Ishikawa (cell line): ENCODE results near the gene DCUN1D2.

Experiments used
- CEBPB ChIP-seq: IDR thresholded peaks from 2 replicates; pipeline ENCODE4 v1.6.1; 2012
- CREB1 ChIP-seq: IDR thresholded peaks from 2 replicates; pipeline ENCODE4 v1.6.1; 2012; ENCODE audit warnings: low read depth
- EGR1 ChIP-seq: IDR thresholded peaks from 2 replicates; pipeline ENCODE4 v1.6.1; 2012
- EP300 ChIP-seq: IDR thresholded peaks from 2 replicates; pipeline ENCODE4 v1.6.1; 2012; ENCODE audit warnings: borderline replicate concordance
- FOXM1 ChIP-seq: IDR thresholded peaks from 2 replicates; pipeline ENCODE4 v1.6.1; 2012; ENCODE audit warnings: low read depth, borderline replicate concordance
- MAX ChIP-seq: IDR thresholded peaks from 2 replicates; pipeline ENCODE4 v1.6.1; 2012
- NFIC ChIP-seq: IDR thresholded peaks from 2 replicates; pipeline ENCODE4 v1.6.1; 2012
- RAD21 ChIP-seq: IDR thresholded peaks from 2 replicates; pipeline ENCODE4 v1.6.1; 2012; ENCODE audit warnings: low read depth
- REST ChIP-seq: IDR thresholded peaks from 2 replicates; pipeline ENCODE4 v1.6.1; 2012; ENCODE audit warnings: low read depth, mild to moderate bottlenecking
- TAF1 ChIP-seq: IDR thresholded peaks from 2 replicates; pipeline ENCODE4 v1.6.1; 2012; ENCODE audit warnings: low read depth, mild to moderate bottlenecking
- TCF12 ChIP-seq: IDR thresholded peaks from 2 replicates; pipeline ENCODE4 v1.6.1; 2012; ENCODE audit warnings: low read depth
- TEAD4 ChIP-seq: IDR thresholded peaks from 2 replicates; pipeline ENCODE4 v1.6.1; 2012
- USF1 ChIP-seq: IDR thresholded peaks from 2 replicates; pipeline ENCODE4 v1.6.1; 2012
- YY1 ChIP-seq: IDR thresholded peaks from 2 replicates; pipeline ENCODE4 v1.6.1; 2012; ENCODE audit warnings: low read depth
- ZBTB7A ChIP-seq: IDR thresholded peaks from 2 replicates; pipeline ENCODE4 v1.6.1; 2012; ENCODE audit warnings: low read depth

Gene DCUN1D2

GRCh38 chr13:113513761-113514160, 23.2 kb upstream of the DCUN1D2 start:
- TF ChIP-seq USF1 (no peak), CEBPB (no peak), YY1 (no peak), REST (no peak), TEAD4 (no peak), EGR1 (no peak), MAX (no peak), NFIC (no peak), TCF12 (no peak), TAF1 (no peak), FOXM1 (no peak), EP300 (no peak), ZBTB7A (no peak)

- TF ChIP-seq TAF1, result no peak
- no peak for TF ChIP-seq CEBPB
- no peak for TF ChIP-seq MAX
- TF ChIP-seq REST, result no peak
- TF ChIP-seq NFIC, result no peak
- TF ChIP-seq USF1, result no peak
- no peak for TF ChIP-seq CREB1
- TF ChIP-seq EP300, result no peak
- no peak for TF ChIP-seq FOXM1
Measured at GRCh38 chr13:113511361-113511760, 20.9 kb upstream of the DCUN1D2 start.

GRCh38 chr13:113510871-113511270, 20.4 kb upstream of the DCUN1D2 start:
- TF ChIP-seq TCF12, result no peak
- TF ChIP-seq TEAD4, result no peak
- no peak for TF ChIP-seq YY1
- no peak for TF ChIP-seq REST
- TF ChIP-seq USF1, result no peak
- TF ChIP-seq EP300, result no peak
- no peak for TF ChIP-seq ZBTB7A
- TF ChIP-seq FOXM1, result no peak
- TF ChIP-seq CREB1, result no peak
- no peak for TF ChIP-seq NFIC
- no peak for TF ChIP-seq MAX
- no peak for TF ChIP-seq TAF1
- no peak for TF ChIP-seq CEBPB
- TF ChIP-seq RAD21, result no peak
- TF ChIP-seq EGR1, result no peak

GRCh38 chr13:113509989-113510388, 19.5 kb upstream of the DCUN1D2 start:
- TF ChIP-seq RAD21, result no peak
- TF ChIP-seq ZBTB7A, result no peak
- no peak for TF ChIP-seq FOXM1
- TF ChIP-seq YY1, result no peak
- no peak for TF ChIP-seq EGR1
- no peak for TF ChIP-seq MAX
- TF ChIP-seq NFIC, result no peak
- TF ChIP-seq TAF1, result no peak
